ENCODE data around the gene INTS2.

INTS2 gene

DNA sequence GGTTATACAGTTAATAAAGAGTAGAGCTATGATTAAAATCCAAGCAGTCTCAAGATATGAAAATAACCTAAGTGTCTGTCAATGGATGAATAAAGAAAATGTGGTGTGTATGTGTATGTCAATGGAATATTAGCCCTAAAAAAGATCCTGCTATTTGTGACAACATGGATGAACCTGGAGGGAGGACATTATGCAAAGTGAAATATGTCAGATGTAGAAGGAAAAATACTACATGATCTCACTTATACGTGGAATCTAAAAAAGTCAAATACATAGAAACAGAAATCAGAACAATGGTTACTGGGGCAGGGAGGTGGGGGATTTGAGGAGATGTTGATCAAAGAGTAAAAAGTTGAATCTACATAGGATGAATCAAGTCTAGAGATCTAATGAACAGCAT is 84.9 kb downstream of the INTS2 start:
- H3K9me3 ChIP-seq = no peaks in the 10 kb centered on the region
- H3K4me3 ChIP-seq (ENCODE audit: low read depth, low read length) = no peak overlapping the region
- H3K4me1 ChIP-seq = no peaks in the 10 kb centered on the region
- H3K36me3 ChIP-seq = peaks cover 21% of the 10 kb centered on the region
- no peaks in the 10 kb centered on the region for H3K27me3 ChIP-seq
- DNase-seq = no peak
- no peak for TF ChIP-seq CTCF (IDR thresholded peaks at IDR 0.05; ENCODE audit: low read depth, low read length)

GRCh38 chr17:61839300-61839786 is 88.4 kb downstream of the INTS2 start:
- Histone ChIP-seq H3K4me3 (ENCODE audit: low read depth, low read length) (no peak overlapping the region), H3K4me1 (no peaks in the 10 kb centered on the region), H3K36me3 (peaks cover 10% of the 10 kb centered on the region), H3K27me3 (no peaks in the 10 kb centered on the region), H3K9me3 (no peaks in the 10 kb centered on the region)
- TF ChIP-seq CTCF (IDR thresholded peaks at IDR 0.05; ENCODE audit: low read depth, low read length) = no peak
- no peak for DNase-seq

GRCh38 chr17:61837175-61838051 is 90.4 kb downstream of the INTS2 start:
- TF ChIP-seq CTCF (IDR thresholded peaks at IDR 0.05; ENCODE audit: low read depth, low read length) = peak; percentile 89
- Histone ChIP-seq H3K36me3 (no peaks in the 10 kb centered on the region; the same call in 1 of the 2 replicates), H3K27me3 (no peaks in the 10 kb centered on the region), H3K4me1 (no peaks in the 10 kb centered on the region), H3K4me3 (ENCODE audit: low read depth, low read length) (no peak overlapping the region), H3K9me3 (no peaks in the 10 kb centered on the region)
- DNase-seq = peak; percentile 79

DNA sequence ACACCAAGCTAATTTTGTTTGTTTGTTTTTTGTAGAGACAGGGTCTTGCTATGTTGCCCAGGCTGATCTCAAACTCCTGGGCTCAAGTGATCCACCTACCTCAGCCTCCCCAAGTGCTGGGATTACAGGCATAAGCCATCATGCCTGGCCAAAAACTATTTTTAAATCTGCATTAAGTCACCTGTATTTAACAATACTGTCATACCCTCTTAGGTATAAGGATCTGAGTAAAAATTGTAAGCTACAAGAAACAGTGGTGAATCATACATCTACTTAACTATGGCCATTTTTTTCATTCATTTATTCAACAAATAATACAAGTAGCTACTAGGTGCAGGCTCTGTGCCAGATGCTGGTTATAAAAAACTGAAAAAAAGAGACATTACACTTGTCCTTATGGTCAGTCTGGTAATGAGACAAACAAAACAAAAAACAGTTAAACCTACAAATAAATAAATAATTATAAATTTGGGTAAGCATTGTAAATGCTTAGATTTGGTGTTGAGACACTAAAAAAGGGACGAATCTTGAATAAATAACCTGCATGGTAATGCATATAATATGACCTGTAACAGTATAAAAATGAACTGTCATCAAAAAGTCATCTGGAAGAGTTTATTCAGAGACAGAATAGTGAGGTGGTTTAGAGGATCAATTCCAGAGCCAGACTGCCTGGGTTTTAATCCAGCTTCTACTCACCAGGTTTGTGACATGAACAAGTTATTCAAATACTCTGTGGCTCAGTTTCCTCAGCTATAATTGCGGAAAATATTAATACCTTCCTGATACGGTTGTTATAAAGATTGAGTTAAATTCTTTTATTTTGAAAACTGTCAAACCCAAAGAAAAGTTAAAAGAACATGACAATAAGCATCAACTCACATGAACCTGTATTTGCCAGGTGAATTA is 91.3 kb downstream of the INTS2 start:
- H3K36me3 ChIP-seq = no peaks in the 10 kb centered on the region
- H3K27me3 ChIP-seq = no peaks in the 10 kb centered on the region
- H3K4me3 ChIP-seq (ENCODE audit: low read depth, low read length) = no peak overlapping the region
- no peaks in the 10 kb centered on the region for H3K4me1 ChIP-seq
- no peaks in the 10 kb centered on the region for H3K9me3 ChIP-seq
- no peak for DNase-seq
- no peak for TF ChIP-seq CTCF (IDR thresholded peaks at IDR 0.05; ENCODE audit: low read depth, low read length)

DNA sequence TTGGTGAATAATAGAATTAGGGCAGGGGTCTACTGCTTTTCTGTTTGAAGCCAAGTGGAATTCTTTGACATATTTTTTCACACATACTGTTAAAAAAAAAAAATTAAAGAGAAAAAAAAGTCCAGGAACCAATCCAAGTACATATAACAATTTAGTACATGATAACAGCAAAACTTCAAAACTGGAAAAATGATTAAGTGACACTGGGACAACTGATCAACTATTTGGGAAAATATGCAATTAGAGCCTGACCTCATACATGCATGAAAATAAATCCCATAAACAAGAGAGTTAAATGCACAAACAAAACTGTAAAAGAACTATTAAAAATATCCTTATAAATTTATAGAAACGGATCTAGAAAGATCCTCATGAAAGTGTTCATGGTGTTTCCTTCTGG is 92.2 kb downstream of the INTS2 start:
- Histone ChIP-seq H3K4me1 (no peaks in the 10 kb centered on the region), H3K9me3 (no peaks in the 10 kb centered on the region), H3K36me3 (no peaks in the 10 kb centered on the region), H3K27me3 (no peaks in the 10 kb centered on the region), H3K4me3 (ENCODE audit: low read depth, low read length) (no peak overlapping the region)
- no peak for DNase-seq
- no peak for TF ChIP-seq CTCF (IDR thresholded peaks at IDR 0.05; ENCODE audit: low read depth, low read length)
